Right ventricle myocardium inferior (tissue), 1 donor: ENCODE measurements around the gene INSRR. TPM values are rescaled to one million over a fixed set of nuclear protein-coding genes. Genes with fewer than 3 reads are reported as not detected.

Experiments used
- ATAC-seq: fragments of 200-7000 bp; cut with Tn5 transposase; one replicate; pipeline ENCODE4 v1.9.1; 2020; ENCODE audit warnings: mild to moderate bottlenecking, moderate library complexity
- DNase-seq: peaks from one replicate; pipeline ENCODE4 v3.0.0; 2021; ENCODE audit errors: missing footprints
- intact Hi-C: fragments of 100-400 bp; cut with DNase I; formaldehyde crosslinking; loops from one replicate; pipeline ENCODE4 v1.11.0; 2022
- total RNA-seq: library from RNA; stranded (reverse); fragmentation: NEBNext Ultra II Directional; extraction: Animal tissue kit (Norgen Biotek cat#: 25700); gene quantifications from one replicate; pipeline ENCODE4 v1.2.1, GENCODE V29; 2021
- donor health status: DM: no; HTN: yes; CAD: no; lungs with severe emphysema.

The INSRR gene
- total RNA-seq, 1 donor from 2014 or later, result 0.46 TPM

GRCh38 chr1:156860113-156860627 is 1.3 kb upstream of the INSRR start:
- DNase-seq, result peak; percentile 61
- peak; percentile 76 for ATAC-seq
- intact Hi-C loops, result loop anchor here (1.0 to 2.0 kb wide), 2 partner anchors 21 to 63 kb away; no protein-coding TSS in a partner anchor

GRCh38 chr1:156859523-156860112 is 701 bp upstream of the INSRR start:
- intact Hi-C loops, result loop anchor here (1.0 to 2.0 kb wide), 2 partner anchors 20 to 63 kb away; no protein-coding TSS in a partner anchor
- DNase-seq, result peak; percentile 69
- peak; percentile 40 for ATAC-seq

- ATAC-seq (peak; percentile 51), DNase-seq (no peak)
- intact Hi-C loops, result no loop called here
These were observed 361 bp downstream of the INSRR start for GRCh38 chr1:156858555-156858956.

- no peak for ATAC-seq
- intact Hi-C loops, result no loop called here
These were observed 1.4 kb downstream of the INSRR start for GRCh38 chr1:156857532-156857931.

GRCh38 chr1:156856282-156856785 is 2.6 kb downstream of the INSRR start:
- ATAC-seq (no peak), DNase-seq (no peak)
- intact Hi-C loops, result no loop called here

More at GRCh38 chr1:156857532-156857931, 1.4 kb downstream of the INSRR start:
- no peak for DNase-seq

- intact Hi-C loops, result no loop called here
- DNase-seq, result no peak
- no peak for ATAC-seq
These were observed 4.3 kb downstream of the INSRR start for GRCh38 chr1:156854634-156855033.

GRCh38 chr1:156853761-156854160 is 5.2 kb downstream of the INSRR start:
- DNase-seq (no peak), ATAC-seq (no peak)
- intact Hi-C loops, result no loop called here

- intact Hi-C loops, result no loop called here
- ATAC-seq (peak; percentile 91), DNase-seq (peak; percentile 87)
These were observed 6.5 kb downstream of the INSRR start for GRCh38 chr1:156852418-156852874.

GRCh38 chr1:156851779-156852417 is 7.0 kb downstream of the INSRR start:
- intact Hi-C loops, result no loop called here
- DNase-seq, result peak; percentile 82
- peak; percentile 82 for ATAC-seq

GRCh38 chr1:156849151-156849496 is 9.8 kb downstream of the INSRR start:
- no peak for DNase-seq
- intact Hi-C loops, result no loop called here
- no peak for ATAC-seq

GRCh38 chr1:156848461-156849150 is 10.3 kb downstream of the INSRR start:
- DNase-seq (no peak), ATAC-seq (no peak)
- intact Hi-C loops, result no loop called here

GRCh38 chr1:156847591-156848460 is 11.1 kb downstream of the INSRR start:
- ATAC-seq, result no peak
- intact Hi-C loops, result no loop called here
- DNase-seq, result no peak

- intact Hi-C loops, result no loop called here
- DNase-seq, result no peak
- ATAC-seq, result no peak
These were observed 12.3 kb downstream of the INSRR start for GRCh38 chr1:156846643-156847042.

- ATAC-seq (no peak), DNase-seq (no peak)
- intact Hi-C loops, result no loop called here
These were observed 12.9 kb downstream of the INSRR start for GRCh38 chr1:156845953-156846545.

- DNase-seq (peak; percentile 68), ATAC-seq (no peak)
- intact Hi-C loops, result no loop called here
These were observed 13.6 kb downstream of the INSRR start for GRCh38 chr1:156845055-156845952.

GRCh38 chr1:156844638-156845037 is 14.3 kb downstream of the INSRR start:
- ATAC-seq, result no peak

GRCh38 chr1:156844102-156844501 is 14.8 kb downstream of the INSRR start:
- intact Hi-C loops, result no loop called here
- no peak for DNase-seq
- no peak for ATAC-seq

More at GRCh38 chr1:156844638-156845037, 14.3 kb downstream of the INSRR start:
- intact Hi-C loops, result no loop called here
- no peak for DNase-seq
